CD4-positive, CD25-positive, alpha-beta regulatory T cell (primary cell): ENCODE measurements around the gene ST6GAL2. TPM values are rescaled to one million over a fixed set of nuclear protein-coding genes. Genes with fewer than 3 reads are reported as not detected.

ENCODE experiments used
- ATAC-seq, 2 donors: fragments of 150-1000 bp; cut with Tn5 transposase; one replicate each; pipeline ENCODE4 v1.10.0; 2021; ENCODE audit warnings: low read depth in 2 of 2, moderate number of reproducible peaks in 2 of 2, moderate library complexity in 1 of 2
- DNase-seq, 3 donors: peaks; one replicate each; pipeline versions ENCODE4 v3.0.0 to v3.0.0-alpha.2; 2012 to 2022; ENCODE audit warnings: mixed read lengths in 1 of 3
- H3K27ac ChIP-seq: one replicate; pipeline ENCODE4 v1.7.0; 2013; ENCODE audit warnings: mild to moderate bottlenecking, low read length; ENCODE audit not compliant: insufficient read depth, poor library complexity, severe bottlenecking
- H3K27me3 ChIP-seq: one replicate; pipeline ENCODE4 v1.7.0; 2013; ENCODE audit warnings: low read length; ENCODE audit not compliant: control insufficient read depth, insufficient read depth
- H3K36me3 ChIP-seq: one replicate; pipeline ENCODE4 v1.7.0; 2013; ENCODE audit warnings: mild to moderate bottlenecking, low read length, moderate library complexity; ENCODE audit not compliant: control insufficient read depth, insufficient read depth
- H3K4me1 ChIP-seq: 2 replicates; pipeline ENCODE4 v1.7.0; 2013; ENCODE audit warnings: mild to moderate bottlenecking, low read length; ENCODE audit not compliant: insufficient read depth, control insufficient read depth, poor library complexity, severe bottlenecking
- H3K4me3 ChIP-seq: one replicate; pipeline ENCODE4 v1.7.0; 2013; ENCODE audit warnings: low read depth, mild to moderate bottlenecking, low read length, moderate library complexity
- H3K9me3 ChIP-seq, 2 experiments: 1 replicate in 1 of 2; 2 replicates in 1 of 2; pipeline ENCODE4 v1.7.0; 2013; ENCODE audit warnings: low read length in 2 of 2, mild to moderate bottlenecking in 1 of 2, moderate library complexity in 1 of 2; ENCODE audit not compliant: control insufficient read depth in 2 of 2
- H3K27ac Mint-ChIP-seq, 3 donors: one replicate each; pipeline ENCODE4 v1.8.0; 2020 to 2022; ENCODE audit warnings: mild to moderate bottlenecking in 3 of 3, mixed read lengths in 3 of 3, moderate library complexity in 2 of 3
- H3K27me3 Mint-ChIP-seq: one replicate; pipeline ENCODE4 v1.8.0; 2022; ENCODE audit warnings: mild to moderate bottlenecking, mixed read lengths
- H3K36me3 Mint-ChIP-seq: one replicate; pipeline ENCODE4 v1.8.0; 2020; ENCODE audit warnings: mixed read lengths
- H3K4me1 Mint-ChIP-seq, 4 donors: one replicate each; pipeline ENCODE4 v1.8.0; 2020 to 2022; ENCODE audit warnings: mixed read lengths in 4 of 4, mild to moderate bottlenecking in 1 of 4
- H3K4me3 Mint-ChIP-seq, 4 donors: one replicate each; pipeline ENCODE4 v1.8.0; 2020 to 2022; ENCODE audit warnings: mild to moderate bottlenecking in 4 of 4, mixed read lengths in 4 of 4, moderate library complexity in 3 of 4
- H3K9me3 Mint-ChIP-seq, 7 donors: one replicate each; pipeline ENCODE4 v1.8.0; 2020 to 2022; ENCODE audit warnings: mixed read lengths in 7 of 7, mild to moderate bottlenecking in 3 of 7, moderate library complexity in 2 of 7
- polyA plus RNA-seq, 4 donors: library from polyadenylated mRNA; unstranded; fragments of 300-500 nt; fragmentation: Illumina TruSeq; gene quantifications; one replicate each; pipeline ENCODE4 v1.2.3, GENCODE V29; 2021
- total RNA-seq: library from RNA; stranded (reverse); gene quantifications from one replicate; pipeline ENCODE4 v1.2.3, GENCODE V29; 2022

ST6GAL2 gene
- total and polyA plus RNA-seq, 5 donors from 2014 or later: 0.74 TPM; not detected in 4

- ATAC-seq (no peak), DNase-seq (no peak)
- H3K36me3 ChIP-seq: no peaks in the 10 kb centered on the region
- no peaks in the 10 kb centered on the region for H3K27me3 ChIP-seq
- Mint-ChIP-seq H3K27ac (no peak overlapping the region), H3K4me1 (no peaks in the 10 kb centered on the region), H3K4me3 (no peak overlapping the region), H3K27me3 (no peaks in the 10 kb centered on the region), H3K9me3 (peaks cover 0 to 2% (median 0%) of the 10 kb centered on the region in 7 donors), H3K36me3 (no peaks in the 10 kb centered on the region)
- H3K4me1 ChIP-seq: no peaks in the 10 kb centered on the region
- no peaks in the 10 kb centered on the region for H3K9me3 ChIP-seq
- no peak overlapping the region for H3K27ac ChIP-seq
- H3K4me3 ChIP-seq: no peak overlapping the region
Observed at GRCh38 chr2:106845716-106846115, 40.3 kb downstream of the ST6GAL2 start.

- H3K4me1 ChIP-seq: no peaks in the 10 kb centered on the region
- ATAC-seq: no peak
- no peak overlapping the region for H3K4me3 ChIP-seq
- H3K4me1 Mint-ChIP-seq: no peaks in the 10 kb centered on the region
- no peaks in the 10 kb centered on the region for H3K9me3 Mint-ChIP-seq
- no peak overlapping the region for H3K27ac ChIP-seq
- no peak overlapping the region for H3K27ac Mint-ChIP-seq
- H3K9me3 ChIP-seq: no peaks in the 10 kb centered on the region
- no peaks in the 10 kb centered on the region for H3K36me3 ChIP-seq
- H3K27me3 Mint-ChIP-seq: no peaks in the 10 kb centered on the region
- H3K27me3 ChIP-seq: no peaks in the 10 kb centered on the region
- no peaks in the 10 kb centered on the region for H3K36me3 Mint-ChIP-seq
- DNase-seq: no peak
- no peak overlapping the region for H3K4me3 Mint-ChIP-seq
Observed at GRCh38 chr2:106843910-106844250, 42.1 kb downstream of the ST6GAL2 start.

GRCh38 chr2:106843001-106843909 is 42.7 kb downstream of the ST6GAL2 start:
- no peaks in the 10 kb centered on the region for H3K4me1 Mint-ChIP-seq
- H3K4me1 ChIP-seq: no peaks in the 10 kb centered on the region
- no peaks in the 10 kb centered on the region for H3K27me3 Mint-ChIP-seq
- no peak overlapping the region for H3K4me3 Mint-ChIP-seq
- H3K36me3 Mint-ChIP-seq: no peaks in the 10 kb centered on the region
- no peaks in the 10 kb centered on the region for H3K9me3 ChIP-seq
- H3K36me3 ChIP-seq: no peaks in the 10 kb centered on the region
- H3K27me3 ChIP-seq: no peaks in the 10 kb centered on the region
- H3K9me3 Mint-ChIP-seq: no peaks in the 10 kb centered on the region
- no peak for ATAC-seq
- H3K27ac ChIP-seq: no peak overlapping the region
- no peak overlapping the region for H3K27ac Mint-ChIP-seq
- no peak for DNase-seq
- H3K4me3 ChIP-seq: no peak overlapping the region

GRCh38 chr2:106841886-106842645 is 43.9 kb downstream of the ST6GAL2 start:
- Mint-ChIP-seq H3K27ac (no peak overlapping the region), H3K36me3 (no peaks in the 10 kb centered on the region), H3K9me3 (no peaks in the 10 kb centered on the region), H3K27me3 (peaks cover 4% of the 10 kb centered on the region), H3K4me1 (no peaks in the 10 kb centered on the region), H3K4me3 (no peak overlapping the region)
- H3K4me3 ChIP-seq: no peak overlapping the region
- H3K9me3 ChIP-seq: no peaks in the 10 kb centered on the region
- ATAC-seq (no peak), DNase-seq (no peak)
- H3K27me3 ChIP-seq: no peaks in the 10 kb centered on the region
- H3K36me3 ChIP-seq: no peaks in the 10 kb centered on the region
- no peak overlapping the region for H3K27ac ChIP-seq
- H3K4me1 ChIP-seq: no peaks in the 10 kb centered on the region

DNA sequence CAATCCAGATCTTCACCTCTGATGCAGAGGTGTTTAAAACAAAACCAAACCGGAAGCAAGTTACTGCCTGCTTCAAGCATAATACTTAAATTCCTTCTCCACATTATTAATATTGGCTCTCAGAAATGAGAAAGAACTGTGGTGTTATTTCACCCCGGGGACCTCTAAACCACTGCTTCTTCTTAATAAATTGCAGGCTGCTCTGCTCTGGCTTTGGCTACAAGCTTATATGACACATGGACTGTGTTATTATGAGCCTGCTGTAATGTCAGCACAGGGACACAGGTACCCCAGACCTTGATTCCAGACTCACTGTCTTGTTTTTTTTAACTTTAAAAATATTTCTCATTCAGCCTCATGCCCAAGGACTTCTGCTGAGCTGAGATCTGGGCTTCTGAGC is 45.1 kb downstream of the ST6GAL2 start:
- no peak overlapping the region for H3K4me3 ChIP-seq
- no peaks in the 10 kb centered on the region for H3K27me3 ChIP-seq
- ATAC-seq (no peak), DNase-seq (no peak)
- H3K27ac ChIP-seq: no peak overlapping the region
- H3K4me1 ChIP-seq: no peaks in the 10 kb centered on the region
- H3K36me3 Mint-ChIP-seq: no peaks in the 10 kb centered on the region
- H3K27ac Mint-ChIP-seq: no peak overlapping the region
- no peaks in the 10 kb centered on the region for H3K36me3 ChIP-seq
- H3K27me3 Mint-ChIP-seq: peaks cover 4% of the 10 kb centered on the region
- no peak overlapping the region for H3K4me3 Mint-ChIP-seq
- H3K9me3 Mint-ChIP-seq: no peaks in the 10 kb centered on the region
- H3K9me3 ChIP-seq: no peaks in the 10 kb centered on the region
- no peaks in the 10 kb centered on the region for H3K4me1 Mint-ChIP-seq

- Histone ChIP-seq H3K4me1 (no peaks in the 10 kb centered on the region), H3K27ac (no peak overlapping the region), H3K27me3 (peaks cover 3% of the 10 kb centered on the region), H3K4me3 (no peak overlapping the region), H3K36me3 (no peaks in the 10 kb centered on the region), H3K9me3 (no peaks in the 10 kb centered on the region)
- no peaks in the 10 kb centered on the region for H3K36me3 Mint-ChIP-seq
- no peak overlapping the region for H3K4me3 Mint-ChIP-seq
- H3K4me1 Mint-ChIP-seq: no peaks in the 10 kb centered on the region
- no peak for ATAC-seq
- H3K9me3 Mint-ChIP-seq: no peaks in the 10 kb centered on the region
- DNase-seq: no peak
- peaks cover 4% of the 10 kb centered on the region for H3K27me3 Mint-ChIP-seq
- H3K27ac Mint-ChIP-seq: no peak overlapping the region
Observed at GRCh38 chr2:106839849-106840595, 45.9 kb downstream of the ST6GAL2 start.

- H3K36me3 Mint-ChIP-seq: no peaks in the 10 kb centered on the region
- H3K4me1 ChIP-seq: no peaks in the 10 kb centered on the region
- no peaks in the 10 kb centered on the region for H3K9me3 ChIP-seq
- H3K27ac ChIP-seq: no peak overlapping the region
- no peaks in the 10 kb centered on the region for H3K9me3 Mint-ChIP-seq
- no peak overlapping the region for H3K27ac Mint-ChIP-seq
- DNase-seq (no peak), ATAC-seq (no peak)
- H3K36me3 ChIP-seq: no peaks in the 10 kb centered on the region
- H3K27me3 Mint-ChIP-seq: peaks cover 8% of the 10 kb centered on the region
- peaks cover 3% of the 10 kb centered on the region for H3K27me3 ChIP-seq
- no peak overlapping the region for H3K4me3 Mint-ChIP-seq
- no peak overlapping the region for H3K4me3 ChIP-seq
- H3K4me1 Mint-ChIP-seq: no peaks in the 10 kb centered on the region
Observed at GRCh38 chr2:106833256-106833655, 52.7 kb downstream of the ST6GAL2 start.
